ENCODE measurements around the gene AADACL3.

AADACL3 gene

GRCh38 chr1:12769031-12769430, 53.1 kb downstream of the AADACL3 start:
- no peak for DNase-seq (ENCODE audit: low read depth)

DNA sequence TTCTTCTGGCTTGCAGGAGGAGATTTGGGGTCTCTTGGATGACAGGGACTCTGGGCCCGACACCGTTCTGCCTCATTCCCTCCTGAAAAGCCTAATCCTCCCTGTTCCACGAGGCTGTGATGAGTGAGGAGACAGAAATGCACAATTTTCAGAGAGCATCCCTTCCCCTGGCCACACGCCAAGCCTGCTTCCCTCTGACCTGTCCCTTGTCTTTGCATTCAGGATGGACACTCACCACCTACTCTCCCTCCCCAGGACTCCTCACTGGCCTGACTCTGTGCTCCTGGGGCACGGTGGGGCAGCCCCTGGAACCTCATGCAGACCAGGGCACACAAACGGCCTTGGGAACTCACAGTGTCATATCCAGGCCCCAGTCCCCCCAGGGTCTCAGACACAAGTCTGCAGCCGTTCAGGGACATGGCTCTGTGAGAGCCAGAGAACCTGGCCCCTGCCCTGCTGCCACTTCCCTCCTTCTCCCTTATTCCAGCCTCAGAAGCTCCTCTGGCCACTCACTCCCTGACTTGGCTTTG, 54.1 kb downstream of the AADACL3 start:
- DNase-seq (ENCODE audit: low read depth): no peak

DNA sequence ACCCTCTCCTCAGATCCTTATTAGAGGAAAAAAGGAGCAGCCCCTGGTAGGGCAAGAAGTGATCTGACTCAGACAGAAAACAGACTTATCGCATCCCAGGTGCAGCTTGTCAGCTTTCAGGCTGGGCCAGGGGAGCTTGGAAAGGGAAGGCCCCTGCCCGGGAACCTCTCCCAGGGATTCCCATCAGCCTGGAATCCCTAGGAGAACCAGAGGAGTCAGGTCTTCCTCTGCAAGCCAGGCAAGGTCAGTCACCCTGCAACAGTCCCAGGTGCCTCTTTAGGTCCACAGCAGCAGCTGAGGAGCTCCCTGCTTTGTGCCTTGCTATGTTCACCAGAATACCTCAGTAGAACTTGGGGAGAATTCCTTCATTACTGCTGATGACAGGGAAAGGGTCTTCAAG, 54.7 kb downstream of the AADACL3 start:
- no peak for DNase-seq (ENCODE audit: low read depth)

DNA sequence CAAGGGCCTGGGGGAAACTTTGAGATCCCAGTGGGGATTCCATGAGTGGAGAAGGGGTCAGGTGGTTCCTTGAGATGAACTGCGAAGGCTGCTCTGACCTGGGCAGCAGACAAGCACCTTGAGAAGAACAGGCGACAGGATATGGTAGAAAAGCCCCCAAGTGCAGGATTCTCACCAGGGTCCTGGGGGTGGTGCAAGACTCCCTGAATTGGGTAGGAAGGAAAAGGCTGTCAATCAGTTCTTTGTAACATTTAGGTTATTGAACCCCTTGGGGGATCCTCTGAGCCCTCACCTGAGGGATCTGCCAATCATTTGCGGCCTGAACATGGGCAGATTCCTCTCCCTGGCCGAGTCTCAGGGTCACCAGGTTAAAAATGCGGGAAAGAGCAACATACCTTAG, 55.3 kb downstream of the AADACL3 start:
- DNase-seq (ENCODE audit: low read depth): no peak

- no peak for DNase-seq (ENCODE audit: low read depth)
These were observed 56.6 kb downstream of the AADACL3 start for GRCh38 chr1:12772520-12772919.

GRCh38 chr1:12773438-12773837, 57.5 kb downstream of the AADACL3 start, which contains the start of gene PRAMEF12:
Gene PRAMEF12, plus strand, starts transcription at chr1:12773738. Its CDS starts 1,130 bp downstream, at chr1:12774868.
- DNase-seq (ENCODE audit: low read depth): no peak

DNA sequence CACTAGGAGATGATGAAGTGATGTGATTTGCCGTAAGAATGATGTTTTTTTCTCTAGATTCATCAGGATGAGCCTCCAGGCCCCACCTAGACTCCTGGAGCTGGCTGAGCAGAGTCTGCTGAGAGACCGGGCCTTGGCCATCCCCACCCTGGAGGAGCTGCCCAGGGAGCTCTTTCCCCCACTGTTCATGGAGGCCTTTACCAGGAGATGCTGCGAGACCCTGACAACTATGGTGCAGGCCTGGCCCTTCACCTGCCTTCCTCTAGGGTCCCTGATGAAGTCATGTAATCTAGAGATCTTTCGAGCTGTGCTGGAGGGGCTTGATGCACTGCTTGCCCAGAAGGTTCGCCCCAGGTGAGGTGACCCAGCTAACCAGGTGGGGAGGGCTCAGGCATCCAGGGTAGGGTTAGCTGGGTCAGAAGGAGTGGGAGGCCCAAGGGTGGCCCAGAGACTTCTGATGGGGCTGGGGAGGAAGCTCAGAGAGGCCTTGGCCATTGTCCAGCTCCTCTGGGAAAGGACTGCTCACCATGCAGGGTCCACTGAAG, 59.0 kb downstream of the AADACL3 start:
- no peak for DNase-seq (ENCODE audit: low read depth)

DNA sequence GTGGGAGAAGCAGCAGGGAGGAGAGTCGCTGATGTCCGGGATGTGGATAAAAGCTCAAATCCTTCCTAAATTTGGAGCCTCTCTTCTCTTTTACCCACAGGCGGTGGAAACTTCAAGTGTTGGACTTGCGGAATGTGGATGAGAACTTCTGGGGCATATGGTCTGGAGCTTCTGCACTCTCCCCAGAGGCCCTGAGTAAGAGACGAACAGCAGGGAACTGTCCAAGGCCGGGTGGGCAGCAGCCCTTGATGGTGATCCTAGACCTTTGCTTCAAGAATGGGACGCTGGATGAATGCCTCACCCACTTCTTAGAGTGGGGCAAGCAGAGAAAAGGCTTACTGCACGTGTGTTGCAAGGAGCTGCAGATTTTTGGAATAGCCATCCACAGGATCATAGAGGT, 59.5 kb downstream of the AADACL3 start:
- no peak for DNase-seq (ENCODE audit: low read depth)

- DNase-seq (ENCODE audit: low read depth): no peak
These were observed 61.1 kb downstream of the AADACL3 start for GRCh38 chr1:12776801-12777557.
